GM19455 (cell line): ENCODE results near the gene GIMAP1.

Experiments used
- ATAC-seq: cut with Tn5 transposase; IDR thresholded peaks from one replicate; pipeline ENCODE4 v1.9.1; 2021; ENCODE audit not compliant: unreplicated experiment

Gene GIMAP1

DNA sequence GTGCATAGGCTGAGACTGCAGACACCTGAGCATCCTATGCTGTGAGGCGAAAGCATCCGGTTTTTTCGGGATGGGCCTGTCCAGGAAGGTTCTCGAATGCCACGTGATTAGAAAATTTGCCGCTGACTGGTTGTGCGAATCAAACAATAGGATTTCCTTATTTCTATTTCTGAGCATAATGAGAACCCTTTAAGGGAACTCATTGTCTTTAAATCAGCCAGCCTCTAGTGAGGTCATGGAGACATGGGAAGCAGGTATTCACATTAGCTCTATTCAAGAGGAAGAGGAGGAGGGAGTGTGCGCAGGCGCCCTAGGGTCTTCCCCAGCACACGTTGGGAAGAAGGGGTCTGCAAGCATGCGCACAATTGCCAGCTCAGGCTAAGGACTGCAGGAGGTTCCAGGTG, 5.6 kb downstream of the GIMAP1 start:
- no peak for ATAC-seq

DNA sequence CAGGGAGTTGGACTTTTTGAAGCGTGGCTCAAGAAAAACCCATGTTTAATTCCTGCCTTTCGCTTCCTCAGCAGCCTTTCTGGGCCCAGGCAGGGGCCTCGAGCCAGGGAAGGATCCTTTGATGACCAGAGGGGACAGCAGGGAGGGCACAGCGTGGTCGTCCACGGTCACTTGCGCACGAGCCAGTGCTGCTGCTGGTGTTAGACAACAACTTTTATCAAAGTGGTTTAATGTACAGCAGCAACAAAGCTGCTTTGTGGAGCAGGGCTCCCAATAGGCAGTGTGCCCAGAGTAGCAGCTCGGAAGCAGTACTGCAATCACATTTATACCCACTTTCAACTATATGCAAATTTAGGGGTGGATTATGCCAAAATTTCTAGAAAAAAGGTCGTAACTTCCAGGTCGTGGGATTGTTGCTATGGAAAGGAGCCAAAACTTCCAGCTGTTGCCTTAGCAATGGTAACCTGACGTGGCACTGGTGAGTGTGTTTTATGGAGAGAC, 6.1 kb downstream of the GIMAP1 start:
- no peak for ATAC-seq

DNA sequence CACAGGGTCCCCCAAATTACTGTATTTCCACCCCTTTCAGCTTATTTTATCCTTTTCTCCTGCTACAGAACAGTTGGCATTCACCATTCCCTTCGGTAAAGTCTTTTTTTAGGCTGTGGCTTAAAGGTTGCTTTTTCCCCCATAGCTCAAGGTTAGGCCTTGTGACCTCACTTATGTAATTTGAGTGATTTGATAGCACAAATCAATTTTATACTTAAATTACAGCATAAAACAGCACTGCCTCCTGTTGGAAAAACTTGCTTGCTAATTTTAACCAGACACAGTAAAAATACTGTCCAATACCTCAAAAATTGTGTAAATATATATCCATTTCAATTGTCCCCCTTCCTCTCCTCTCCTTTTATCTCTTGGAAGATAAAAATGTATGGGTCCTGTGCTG, 7.1 kb downstream of the GIMAP1 start:
- ATAC-seq = no peak

DNA sequence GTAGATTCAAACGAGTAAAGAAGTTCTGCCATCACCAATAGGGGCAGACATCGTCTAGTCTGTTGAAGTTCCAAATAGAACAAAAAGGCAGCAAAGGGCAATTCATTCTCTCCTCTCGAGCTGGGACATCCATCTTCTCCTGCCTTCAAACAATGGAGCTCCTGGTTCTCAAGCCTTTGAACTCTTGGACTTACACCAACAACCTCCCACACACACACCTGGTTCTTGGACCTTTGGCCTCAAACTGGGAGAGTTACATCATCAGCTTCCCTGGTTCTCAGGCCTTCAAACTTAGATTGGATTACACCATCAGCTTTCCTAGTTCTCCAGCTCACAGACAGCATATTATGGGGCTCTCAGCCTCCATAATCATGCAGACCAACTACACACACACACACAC, 11.0 kb downstream of the GIMAP1 start:
- no peak for ATAC-seq

DNA sequence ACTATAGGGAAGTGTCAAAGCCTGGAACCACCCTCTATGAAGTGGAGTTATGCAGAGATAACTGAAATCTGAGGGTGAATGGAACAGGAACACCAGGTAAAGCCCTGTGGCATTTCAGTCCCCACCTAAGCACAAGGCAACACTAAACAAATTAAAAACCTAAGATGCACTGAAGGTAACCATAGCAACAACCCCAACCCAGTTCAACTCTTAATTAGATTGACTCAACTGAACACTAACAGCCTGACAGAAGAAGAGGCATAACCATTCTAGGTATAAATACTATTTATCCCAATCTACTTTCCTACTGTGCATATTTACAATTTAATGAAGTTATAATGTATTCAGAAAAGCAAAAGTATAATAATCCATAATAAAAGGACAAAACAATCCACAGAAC, 11.6 kb downstream of the GIMAP1 start:
- ATAC-seq = no peak

DNA sequence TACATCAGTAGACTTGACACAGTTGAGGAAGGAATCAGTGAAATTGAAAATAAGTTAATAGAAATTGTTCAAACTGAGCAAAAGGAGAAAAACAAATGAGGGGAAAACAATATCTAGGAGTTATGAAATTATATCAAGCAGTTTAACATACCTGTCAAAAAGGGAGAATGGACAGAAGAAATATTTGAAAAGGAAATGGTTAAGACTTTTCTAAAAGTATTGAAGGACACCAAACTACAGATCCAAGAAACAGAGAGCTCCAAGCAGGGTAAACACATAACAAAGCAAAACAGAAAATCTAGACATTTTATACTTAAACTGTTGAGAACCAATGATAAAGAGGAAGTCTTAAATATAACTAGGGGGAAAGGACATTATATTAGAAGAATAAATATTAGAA, 12.2 kb downstream of the GIMAP1 start:
- no peak for ATAC-seq

DNA sequence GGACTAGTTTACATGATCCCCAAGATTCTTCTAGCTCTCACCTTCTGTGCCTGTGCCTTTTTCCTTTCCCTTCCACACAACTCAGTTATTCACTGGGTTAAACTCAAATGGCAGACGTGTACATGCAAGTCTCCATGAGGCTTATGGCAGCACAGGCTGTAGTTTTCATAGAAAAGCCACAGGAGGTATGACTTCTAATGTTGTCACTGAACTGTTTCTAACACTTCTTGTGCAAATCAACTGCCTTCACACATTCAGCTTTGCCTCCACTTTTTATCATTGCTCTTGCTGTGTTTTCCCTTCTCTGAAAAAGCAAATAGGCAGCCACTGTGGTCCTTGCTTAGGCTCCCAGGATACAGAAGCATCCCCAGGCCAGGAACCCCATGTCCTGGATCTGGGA, 15.5 kb downstream of the GIMAP1 start:
- ATAC-seq = no peak

DNA sequence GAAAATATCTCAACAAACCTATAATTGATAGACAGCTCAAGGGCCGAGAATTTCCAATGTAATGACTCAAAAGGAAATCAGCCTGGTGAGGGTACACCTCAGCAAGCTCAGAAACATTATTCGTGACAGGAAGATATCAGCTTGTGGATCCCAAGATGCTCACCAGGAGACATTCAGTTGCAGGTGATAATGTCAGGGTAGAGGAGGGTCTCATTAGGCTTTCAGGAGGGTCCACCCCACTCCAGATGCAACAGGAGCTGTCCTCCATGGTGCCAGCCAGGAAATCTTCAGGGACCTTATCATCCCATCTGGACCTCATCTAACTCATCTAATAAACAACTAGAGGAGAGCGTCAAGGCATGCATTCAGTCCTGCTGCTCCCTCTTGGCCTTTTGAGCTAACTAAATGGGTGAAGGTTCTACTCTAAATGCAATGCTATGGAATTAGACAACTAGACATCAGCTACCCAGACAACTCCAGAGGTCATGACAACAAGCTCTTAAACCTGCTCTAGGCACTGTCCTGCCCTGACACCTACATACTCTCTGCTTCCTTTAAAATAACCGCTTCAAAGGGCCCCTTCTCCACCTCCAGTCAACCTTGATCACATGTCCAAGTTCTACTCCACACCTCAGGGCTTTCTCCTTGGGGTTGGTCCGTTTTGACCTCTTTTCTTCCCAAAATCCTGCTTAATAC, 16.5 kb downstream of the GIMAP1 start:
- ATAC-seq = no peak

DNA sequence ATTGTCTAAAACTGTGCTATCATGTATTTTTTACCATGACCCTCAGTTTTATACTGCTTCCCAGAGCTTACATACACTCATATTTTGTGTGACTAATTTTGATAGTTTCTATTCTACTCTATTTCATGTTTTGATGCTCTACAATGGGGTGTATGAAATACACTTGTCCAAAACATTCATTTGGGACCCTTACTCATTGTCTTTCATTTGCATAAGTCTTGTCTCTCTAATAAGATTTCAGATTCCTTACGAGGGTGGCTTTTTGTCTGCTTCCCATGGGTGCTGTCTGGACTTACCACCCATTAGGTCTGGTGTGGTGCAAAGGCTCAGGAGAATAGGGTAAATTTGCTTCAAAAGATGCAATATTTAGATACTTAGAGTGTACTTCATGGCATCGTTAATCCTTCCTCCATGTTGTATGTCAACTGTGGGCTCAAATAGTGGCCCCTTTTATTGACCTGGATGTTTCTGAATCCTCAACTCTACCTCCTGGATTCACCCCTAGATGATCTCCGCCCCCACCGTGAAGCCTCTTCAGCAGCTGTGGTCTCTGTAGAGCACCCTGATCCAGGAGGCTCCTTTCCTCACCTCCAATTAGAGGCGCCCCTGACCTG, 17.2 kb downstream of the GIMAP1 start:
- ATAC-seq = no peak

DNA sequence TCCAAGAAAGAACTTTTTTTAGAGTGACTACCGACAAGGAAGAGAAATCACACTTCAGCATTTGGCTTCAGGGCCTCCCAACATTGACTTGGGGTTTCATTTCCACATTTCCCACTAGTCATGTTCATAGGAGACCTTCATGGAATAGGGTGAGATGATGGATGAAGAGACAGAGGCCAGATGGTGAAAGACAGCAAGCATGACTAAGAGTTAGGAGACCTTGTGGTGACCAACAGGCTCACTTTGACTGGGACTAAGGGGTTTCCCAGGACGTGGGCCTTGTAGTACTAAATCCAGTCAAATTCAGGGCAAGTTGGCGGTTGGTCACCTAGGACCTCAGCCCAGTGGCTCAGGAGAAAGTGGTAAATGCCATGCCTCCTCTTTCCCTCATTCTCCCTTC, 17.8 kb downstream of the GIMAP1 start:
- ATAC-seq = no peak

DNA sequence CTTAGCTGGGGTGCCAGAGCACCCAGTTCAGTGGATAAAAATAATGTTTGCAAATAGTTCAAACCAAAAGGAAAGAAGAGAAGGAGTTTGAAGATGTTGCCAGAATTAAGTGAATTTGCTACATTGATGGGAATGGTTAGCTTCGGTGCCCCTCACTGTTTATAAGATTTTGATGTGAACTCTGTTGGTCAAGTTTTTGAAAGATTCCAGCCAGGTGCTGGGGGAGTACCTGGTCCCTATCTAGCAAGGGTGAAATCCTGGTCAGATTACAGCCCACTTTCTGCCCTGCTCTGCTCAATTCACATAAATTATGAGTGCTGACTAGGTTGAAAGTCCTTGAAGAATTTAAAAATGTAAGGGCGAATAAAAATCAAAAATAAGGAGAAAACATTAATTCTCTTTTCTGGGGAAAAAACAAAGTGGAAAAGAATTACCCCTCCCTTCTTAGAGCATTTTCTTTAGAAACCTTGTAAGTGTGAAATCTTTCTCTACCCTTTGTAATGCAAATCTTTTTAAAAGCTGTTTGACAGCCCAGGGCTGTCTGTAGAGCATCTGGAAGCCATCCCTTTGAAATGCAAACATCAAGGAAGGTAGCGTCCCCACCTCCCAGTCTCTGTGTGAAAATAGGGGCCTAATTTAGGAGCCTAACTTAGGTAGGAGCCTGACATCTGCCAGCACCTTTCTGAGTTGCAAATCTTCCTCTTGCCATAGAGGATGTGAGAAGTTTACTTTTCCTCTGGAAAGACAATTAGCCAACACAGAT, 19.4 kb downstream of the GIMAP1 start:
- no peak for ATAC-seq

DNA sequence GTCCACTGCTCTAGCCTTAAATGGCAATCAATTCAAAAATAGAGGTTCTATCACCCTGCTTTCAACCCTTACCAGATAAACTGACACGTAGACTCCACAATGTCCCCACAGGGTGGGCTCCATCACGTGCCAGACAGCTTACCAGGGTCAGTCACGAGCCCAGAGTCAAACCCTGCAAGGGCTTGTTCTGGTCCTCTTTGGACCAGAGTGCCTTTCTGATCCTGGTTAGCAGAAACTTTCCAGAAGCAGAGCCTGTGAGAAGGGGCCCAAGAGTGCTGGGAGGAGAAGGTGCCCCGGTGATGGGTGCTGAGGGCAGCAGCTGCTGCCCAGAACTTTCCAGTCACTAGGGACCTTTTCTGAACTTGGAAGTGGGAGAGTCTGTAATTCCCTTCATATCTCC, 20.5 kb downstream of the GIMAP1 start:
- no peak for ATAC-seq

DNA sequence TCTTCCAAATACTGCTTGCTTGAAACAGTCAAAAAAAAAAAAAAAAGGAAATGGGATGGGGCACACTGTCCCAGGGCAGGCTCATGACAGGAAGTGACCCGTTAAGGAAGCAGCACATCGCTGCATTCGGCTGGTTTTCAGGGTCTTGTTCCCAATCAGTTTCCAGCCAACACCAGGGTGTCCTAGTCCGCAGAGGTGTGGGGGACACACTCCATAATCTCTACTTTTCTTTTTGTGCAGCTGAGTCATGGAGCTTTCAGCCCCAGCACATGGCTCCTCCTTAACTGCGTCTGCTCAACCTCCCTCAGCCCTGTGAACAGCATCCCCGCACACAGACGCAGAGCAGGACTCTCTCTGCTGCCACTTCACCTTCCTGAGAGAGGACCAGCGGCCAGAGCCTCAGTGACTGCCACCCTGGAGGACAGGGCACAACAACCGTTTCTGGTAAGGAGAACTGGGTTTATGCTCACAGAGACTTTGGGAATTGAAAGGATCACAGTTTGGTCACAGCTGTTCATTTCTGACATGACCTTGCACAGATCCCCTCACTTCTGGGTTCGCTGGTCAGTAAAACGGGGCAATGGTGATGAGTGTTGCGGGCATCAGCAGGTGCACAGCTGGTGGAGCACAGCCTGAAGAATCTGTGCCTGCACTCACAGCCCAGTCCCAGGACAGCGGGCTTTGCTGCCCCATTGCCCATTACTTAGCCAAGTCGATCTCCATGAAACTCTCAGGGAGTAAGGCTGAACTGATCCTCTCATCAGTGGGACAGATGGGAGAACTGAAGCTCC, 21.0 kb downstream of the GIMAP1 start, which contains the start of gene GIMAP5:
Gene GIMAP5 (plus strand): TSS at position 154 of the 791 bp plus-strand sequence. CDS start 3,467 bp downstream, outside the sequence.
- no peak for ATAC-seq

DNA sequence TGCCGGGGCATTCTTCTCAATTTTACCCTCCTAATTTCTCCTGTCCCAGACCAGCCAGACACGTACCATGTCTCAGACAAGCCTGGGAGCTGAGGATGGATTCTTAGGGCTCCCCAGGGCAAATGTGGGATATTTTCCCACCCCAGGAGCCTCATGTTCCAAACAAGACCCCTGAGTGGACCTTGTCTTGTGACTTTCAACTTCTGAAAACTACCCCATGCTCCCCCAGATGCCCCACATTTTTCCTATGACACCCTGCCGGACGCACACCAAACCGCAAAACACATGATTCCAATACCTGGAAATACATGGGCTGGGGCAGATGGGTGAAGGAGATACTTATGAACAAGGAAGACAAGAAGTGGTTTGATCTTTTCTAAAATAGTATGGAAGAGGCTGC, 21.7 kb downstream of the GIMAP1 start:
- no peak for ATAC-seq

DNA sequence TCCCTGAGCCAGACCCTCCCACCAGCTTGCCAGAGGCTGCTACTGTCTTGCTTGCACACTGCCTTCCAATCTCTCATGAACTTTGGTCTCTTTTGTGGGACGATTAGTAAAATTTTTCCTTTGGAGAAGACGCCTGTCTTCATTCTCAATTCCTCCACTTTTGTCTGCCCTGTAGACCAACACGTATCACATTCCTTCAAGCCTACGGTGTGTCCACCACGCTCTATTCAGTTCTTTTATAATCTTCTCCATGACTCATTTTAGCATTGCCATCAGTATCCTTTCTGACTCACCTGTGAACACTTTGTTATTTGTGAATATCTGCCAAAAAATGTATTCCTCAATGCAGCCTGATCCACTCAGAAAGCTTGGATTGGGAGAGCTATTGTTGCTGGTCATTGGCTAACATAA, 22.2 kb downstream of the GIMAP1 start:
- ATAC-seq = no peak

DNA sequence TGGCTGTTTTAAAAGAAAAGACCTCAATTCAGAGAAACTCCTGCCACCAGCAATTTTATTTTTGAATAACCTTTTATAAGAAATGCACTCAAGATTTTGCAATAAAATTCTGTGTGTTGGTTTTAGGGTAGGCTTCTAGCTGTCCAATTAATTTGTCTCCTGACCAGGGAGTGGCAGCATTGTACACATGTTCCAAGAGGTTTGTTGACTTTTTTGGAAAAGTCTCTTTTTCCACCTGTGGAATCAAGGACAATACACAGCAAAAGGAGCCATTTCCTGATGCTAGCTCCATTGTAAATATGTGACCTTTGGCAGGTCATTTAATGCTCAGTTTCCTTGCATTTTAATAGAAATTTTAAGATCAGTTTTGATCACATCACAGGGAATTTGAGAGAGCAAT, 22.6 kb downstream of the GIMAP1 start:
- no peak for ATAC-seq

DNA sequence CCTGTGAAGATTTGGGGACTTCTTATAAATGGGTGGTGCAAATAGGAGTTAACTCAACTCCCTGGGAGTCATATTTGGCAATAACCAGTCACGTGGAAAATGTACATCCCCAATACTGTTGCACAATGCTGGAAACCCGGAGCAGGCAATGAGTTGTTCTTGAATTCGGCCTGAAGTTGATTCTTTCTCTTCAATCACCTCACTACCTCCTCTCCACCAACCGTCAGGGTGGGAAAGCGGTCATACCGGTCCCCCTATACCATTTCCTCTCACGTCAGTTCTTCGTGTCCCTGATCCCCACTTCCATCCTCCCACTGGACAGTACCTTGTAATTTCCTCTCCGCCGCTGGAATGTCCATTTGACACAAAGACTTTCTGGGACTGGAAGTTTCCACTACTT, 23.6 kb downstream of the GIMAP1 start:
- no peak for ATAC-seq

DNA sequence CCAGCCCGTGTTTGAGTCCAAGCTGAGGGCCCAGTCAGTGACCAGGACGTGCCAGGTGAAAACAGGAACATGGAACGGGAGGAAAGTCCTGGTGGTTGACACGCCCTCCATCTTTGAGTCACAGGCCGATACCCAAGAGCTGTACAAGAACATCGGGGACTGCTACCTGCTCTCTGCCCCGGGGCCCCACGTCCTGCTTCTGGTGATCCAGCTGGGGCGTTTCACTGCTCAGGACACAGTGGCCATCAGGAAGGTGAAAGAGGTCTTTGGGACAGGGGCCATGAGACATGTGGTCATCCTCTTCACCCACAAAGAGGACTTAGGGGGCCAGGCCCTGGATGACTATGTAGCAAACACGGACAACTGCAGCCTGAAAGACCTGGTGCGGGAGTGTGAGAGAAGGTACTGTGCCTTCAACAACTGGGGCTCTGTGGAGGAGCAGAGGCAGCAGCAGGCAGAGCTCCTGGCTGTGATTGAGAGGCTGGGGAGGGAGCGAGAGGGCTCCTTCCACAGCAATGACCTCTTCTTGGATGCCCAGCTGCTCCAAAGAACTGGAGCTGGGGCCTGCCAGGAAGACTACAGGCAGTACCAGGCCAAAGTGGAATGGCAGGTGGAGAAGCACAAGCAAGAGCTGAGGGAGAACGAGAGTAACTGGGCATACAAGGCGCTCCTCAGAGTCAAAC, 26.0 kb downstream of the GIMAP1 start:
- no peak for ATAC-seq

DNA sequence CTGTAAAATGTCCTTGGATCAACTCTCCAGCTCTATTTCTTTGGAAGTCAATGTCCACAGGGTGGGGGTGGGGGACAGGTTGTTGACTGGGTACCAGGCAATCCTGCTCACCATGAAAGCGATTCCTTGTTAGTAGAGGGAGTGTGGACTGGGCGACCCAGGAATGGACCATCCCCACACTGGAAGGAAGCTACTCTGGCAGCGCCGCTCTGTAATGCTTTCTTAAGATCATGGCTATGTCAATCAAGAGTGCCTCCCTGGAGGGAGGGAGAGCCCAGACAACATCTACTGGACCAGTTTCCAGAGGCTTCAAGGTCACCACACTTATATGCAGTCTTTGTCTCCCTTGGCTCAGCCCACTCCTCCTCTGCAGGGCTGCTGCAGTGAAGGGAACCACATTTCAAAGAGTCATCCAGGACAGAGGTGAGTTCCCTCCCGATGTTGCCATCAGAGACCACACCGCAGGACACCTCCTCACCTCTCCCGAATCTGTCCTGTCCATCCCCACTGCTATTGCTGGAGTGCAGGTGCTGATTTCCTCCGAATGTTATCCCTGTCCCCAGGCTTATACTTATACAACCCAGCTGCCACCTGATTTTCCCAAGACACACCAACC, 27.7 kb downstream of the GIMAP1 start:
- no peak for ATAC-seq

DNA sequence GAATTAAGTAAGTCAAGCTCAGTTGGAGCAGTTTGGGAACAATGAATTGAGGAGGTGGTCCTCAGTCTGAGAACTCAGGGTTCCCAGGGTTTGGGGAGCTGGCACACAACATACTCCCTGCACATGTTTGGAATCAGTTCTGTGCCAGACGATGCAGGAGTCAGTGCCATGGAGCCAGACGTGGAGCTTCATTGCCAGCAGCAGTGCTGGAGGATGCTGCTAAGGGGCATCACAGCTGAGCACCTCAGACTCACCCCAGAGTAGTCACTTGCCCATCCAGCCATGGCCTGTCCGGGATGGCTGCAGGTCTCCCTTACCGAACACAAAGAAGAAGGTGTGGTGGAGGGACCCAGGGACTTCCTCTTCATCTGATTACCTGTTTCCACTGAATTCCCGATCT, 28.7 kb downstream of the GIMAP1 start:
- no peak for ATAC-seq
